GM12878 (cell line): ENCODE results near the gene CYBB. TPM values are rescaled to one million over a fixed set of nuclear protein-coding genes. Genes with fewer than 3 reads are reported as not detected.

Source experiments
- ATAC-seq: fragments of 200-7000 bp; cut with Tn5 transposase; 3 replicates; pipeline ENCODE4 v1.9.1; 2020; ENCODE audit warnings: mild to moderate bottlenecking, moderate library complexity
- BruUV-seq: library from RNA; stranded (reverse); fragments of 400-500 nt; replicated peaks from 2 replicates; lab custom pipeline; 2021; lab: Mats Ljungman, UMichigan
- CTCF ChIA-PET: fragments of 300-600 bp; sonication (Branson Sonifier 250); formaldehyde crosslinking; extraction: SDS; loops from one replicate; lab custom pipeline; 2021; ENCODE audit warnings: inconsistent platforms; lab: Yijun Ruan, JAX
- POLR2A ChIA-PET: fragments of 350-600 bp; formaldehyde crosslinking; extraction: SDS; loops from one replicate; lab custom pipeline; 2021; ENCODE audit warnings: inconsistent platforms; lab: Charles Lee
- RAD21 ChIA-PET: fragments of 300-600 bp; sonication (Branson Sonifier 250); formaldehyde crosslinking; loops from one replicate; lab custom pipeline; 2023; ENCODE audit warnings: antibody characterized with exemption; ENCODE audit not compliant: unreplicated experiment; lab: Charles Lee
- SMC1A ChIA-PET: fragments of 300-600 bp; sonication (Branson Sonifier 250); formaldehyde crosslinking; loops from one replicate; lab custom pipeline; 2023; ENCODE audit not compliant: unreplicated experiment, uncharacterized antibody; lab: Charles Lee
- DNase-seq: peaks from one replicate; pipeline ENCODE4 v3.0.0-alpha.2; 2011; ENCODE audit warnings: low read depth, low spot score
- FAIRE-seq: peaks from 3 replicates; lab custom pipeline; 2011; peaks lifted over from hg19 to GRCh38; lab: Jason Lieb, UNC
- H2AFZ ChIP-seq: 2 replicates; pipeline ENCODE4 v1.6.0; 2011; ENCODE audit warnings: low read depth, low read length, control low read depth; ENCODE audit not compliant: control insufficient read depth
- H3K27ac ChIP-seq: 2 replicates; pipeline ENCODE4 v1.5.1; 2011; ENCODE audit warnings: control low read depth; ENCODE audit not compliant: control insufficient read depth, insufficient read depth
- H3K27me3 ChIP-seq, 2 experiments: replicated peaks in 1 of 2; 2 replicates each; pipeline versions ENCODE4 v1.6.0 to v1.6.1; 2011; ENCODE audit warnings: low read length in 1 of 2; ENCODE audit not compliant: control insufficient read depth in 2 of 2, insufficient read depth in 2 of 2
- H3K36me3 ChIP-seq, 2 experiments: 2 replicates each; pipeline ENCODE4 v1.5.1; 2011; ENCODE audit warnings: low read length in 1 of 2; ENCODE audit not compliant: control insufficient read depth in 2 of 2, insufficient read depth in 2 of 2
- H3K4me1 ChIP-seq: 2 replicates; pipeline ENCODE4 v1.6.1; 2011; ENCODE audit warnings: mild to moderate bottlenecking, low read length, moderate library complexity, mixed read lengths; ENCODE audit not compliant: control insufficient read depth, insufficient read depth
- H3K4me2 ChIP-seq: 2 replicates; pipeline ENCODE4 v1.6.0; 2011; ENCODE audit warnings: control low read depth; ENCODE audit not compliant: control insufficient read depth, insufficient read depth
- H3K4me3 ChIP-seq: fragments of 200-600 bp; sonication (generic); 2 replicates; pipeline ENCODE4 v1.5.1; 2016
- H3K79me2 ChIP-seq: 2 replicates; pipeline ENCODE4 v1.6.0; 2011; ENCODE audit warnings: low read length; ENCODE audit not compliant: control insufficient read depth, insufficient read depth
- H3K9ac ChIP-seq: 2 replicates; pipeline ENCODE4 v1.8.0; 2011; ENCODE audit warnings: low read length, control low read depth, mixed read lengths; ENCODE audit not compliant: control insufficient read depth, insufficient read depth
- H3K9me3 ChIP-seq: replicated peaks from 3 replicates; pipeline ENCODE4 v1.5.1; 2011; ENCODE audit warnings: mild to moderate bottlenecking, low read length; ENCODE audit not compliant: control insufficient read depth, insufficient read depth
- H4K20me1 ChIP-seq: 2 replicates; pipeline ENCODE4 v1.6.0; 2011; ENCODE audit not compliant: control insufficient read depth, insufficient read depth
- CBFB ChIP-seq: IDR thresholded peaks from 2 replicates; pipeline ENCODE4 v1.6.1; 2016; ENCODE audit warnings: antibody characterized with exemption, low read depth
- CEBPB ChIP-seq, 2 experiments: fragments of 150-350 bp in 1 of 2; IDR thresholded peaks; 2 replicates each; pipeline ENCODE4 v1.6.1; 2012 to 2014; ENCODE audit warnings: low read depth in 2 of 2, low read length in 2 of 2, borderline replicate concordance in 1 of 2, inconsistent platforms in 1 of 2
- CREM ChIP-seq: IDR thresholded peaks from 2 replicates; pipeline ENCODE4 v1.6.1; 2014; ENCODE audit warnings: antibody characterized with exemption, low read depth
- DPF2 ChIP-seq: fragments of 450-650 bp; IDR thresholded peaks from 2 replicates; pipeline ENCODE4 v1.6.1; 2017; ENCODE audit warnings: mild to moderate bottlenecking
- ETV6 ChIP-seq, 2 experiments: fragments of 450-650 bp in 1 of 2; IDR thresholded peaks in 1 of 2; conservative IDR thresholded peaks in 1 of 2; 2 replicates each; pipeline ENCODE4 v1.6.1; 2014; ENCODE audit warnings: antibody characterized with exemption in 1 of 2, borderline replicate concordance in 1 of 2, low read depth in 1 of 2, mild to moderate bottlenecking in 1 of 2, moderate library complexity in 1 of 2
- FOXM1 ChIP-seq: IDR thresholded peaks from 2 replicates; pipeline ENCODE4 v1.6.1; 2012; ENCODE audit warnings: low read depth, mild to moderate bottlenecking, inconsistent platforms, low read length, moderate library complexity
- GABPA ChIP-seq: IDR thresholded peaks from 2 replicates; pipeline ENCODE4 v1.6.1; 2014; ENCODE audit warnings: antibody characterized with exemption, low read depth, mild to moderate bottlenecking, inconsistent platforms
- IKZF1 ChIP-seq: fragments of 450-650 bp; conservative IDR thresholded peaks from 2 replicates; pipeline ENCODE4 v1.6.1; 2017; ENCODE audit warnings: antibody characterized with exemption, mild to moderate bottlenecking
- IKZF2 ChIP-seq, 2 experiments: fragments of 450-650 bp; IDR thresholded peaks; 2 replicates each; pipeline ENCODE4 v1.6.1; 2017; ENCODE audit warnings: mild to moderate bottlenecking in 2 of 2, moderate library complexity in 2 of 2
- KLF5 ChIP-seq: fragments of 450-650 bp; IDR thresholded peaks from 2 replicates; pipeline ENCODE4 v1.6.1; 2014; ENCODE audit warnings: mild to moderate bottlenecking; ENCODE audit not compliant: partially characterized antibody
- MEF2B ChIP-seq: fragments of 450-650 bp; IDR thresholded peaks from 2 replicates; pipeline ENCODE4 v1.6.1; 2018; ENCODE audit warnings: mild to moderate bottlenecking, moderate library complexity; ENCODE audit not compliant: partially characterized antibody, poor library complexity, severe bottlenecking
- NFYB ChIP-seq: IDR thresholded peaks from 2 replicates; pipeline ENCODE4 v1.6.1; 2011; ENCODE audit warnings: low read depth, mild to moderate bottlenecking, low read length, improper control_type of control experiment, moderate library complexity; ENCODE audit not compliant: insufficient read depth
- PAX5 ChIP-seq: IDR thresholded peaks from 2 replicates; pipeline ENCODE4 v1.6.1; 2011; ENCODE audit warnings: low read depth, low read length, borderline replicate concordance
- PML ChIP-seq: IDR thresholded peaks from 2 replicates; pipeline ENCODE4 v1.6.1; 2012; ENCODE audit warnings: low read length, inconsistent platforms
- SIX5 ChIP-seq: IDR thresholded peaks from 2 replicates; pipeline ENCODE4 v1.6.1; 2011; ENCODE audit warnings: mild to moderate bottlenecking, low read depth, low read length, moderate library complexity; ENCODE audit not compliant: severe bottlenecking
- SMAD1 ChIP-seq: fragments of 450-650 bp; IDR thresholded peaks from 2 replicates; pipeline ENCODE4 v1.6.1; 2018; ENCODE audit warnings: mild to moderate bottlenecking, low read depth; ENCODE audit not compliant: partially characterized antibody
- TAF1 ChIP-seq: IDR thresholded peaks from 2 replicates; pipeline ENCODE4 v1.6.1; 2011; ENCODE audit warnings: mild to moderate bottlenecking, low read depth, low read length, borderline replicate concordance
- TARDBP ChIP-seq: IDR thresholded peaks from 2 replicates; pipeline ENCODE4 v1.6.1; 2016; ENCODE audit warnings: borderline replicate concordance
- in situ Hi-C: fragments of 300-500 bp; cut with MboI; formaldehyde crosslinking; loops from 9 replicates; pipeline ENCODE4 v1.14.3; 2018; ENCODE audit warnings: mixed read lengths
- intact Hi-C: fragments of 100-400 bp; cut with micrococcal nuclease; formaldehyde crosslinking; loops from one replicate; pipeline ENCODE4 v1.14.2; 2022; ENCODE audit not compliant: unreplicated experiment
- polyA plus RNA-seq, 11 experiments: library from polyadenylated mRNA; depleted of rRNA in 4 of 11; unstranded in 6 of 11; stranded (reverse) in 5 of 11; fragments of >200 nt; fragmentation: Nextera tagmentation in 4 of 11; fragmentation: Illumina TruSeq in 1 of 11; extraction: Ambion mirVana in 4 of 11; extraction: Trizol in 1 of 11; gene quantifications; 1 replicate in 1 of 11; 2 replicates in 10 of 11; pipeline versions ENCODE4 v1.2.1 to v1.2.3, GENCODE V29; 2011 to 2016; ENCODE audit warnings: inconsistent platforms in 2 of 11, missing spikeins in 2 of 11, low read depth in 1 of 11
- total RNA-seq, 4 experiments: library from RNA; depleted of rRNA in 3 of 4; stranded (reverse); fragments of >200 nt in 3 of 4; fragmentation: Illumina TruSeq in 1 of 4; extraction: Trizol in 1 of 4; gene quantifications; 2 replicates each; pipeline versions ENCODE4 v1.2.1 to v1.2.3, GENCODE V29; 2013 to 2021
- TF ChIP-seq, protein P1 (sequence below): IDR thresholded peaks from 2 replicates; pipeline ENCODE4 v1.6.1; 2012; ENCODE audit warnings: low read length, inconsistent platforms
- TF ChIP-seq, protein P2 (sequence below): fragments of 450-650 bp; IDR thresholded peaks from 2 replicates; pipeline ENCODE4 v1.6.1; 2017; ENCODE audit warnings: mild to moderate bottlenecking, moderate library complexity

CYBB gene
- total and polyA plus RNA-seq, 10 of the 15 experiments (the other 5 are each of a cell fraction or from before 2014, with no cell fraction given): 6.2 to 73.9 (median 24.8) TPM

DNA sequence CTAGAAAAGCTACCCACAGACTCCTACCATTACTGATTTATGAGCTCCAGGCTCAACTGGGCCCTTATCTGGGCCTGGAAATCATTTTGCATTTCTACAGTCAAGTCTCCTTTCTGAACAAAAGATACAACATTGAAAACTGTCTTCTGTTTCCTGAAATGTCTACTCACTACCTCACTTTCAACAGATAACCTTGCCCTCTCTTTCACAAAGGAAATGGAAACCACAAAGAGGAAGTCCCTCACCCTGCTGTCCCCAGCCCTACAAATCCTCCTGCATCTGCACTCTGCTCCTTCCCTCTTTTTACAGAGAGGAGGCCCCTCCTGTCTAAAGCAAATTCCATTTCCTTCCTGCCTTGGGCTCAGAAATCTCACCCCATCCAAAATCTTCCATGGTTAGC, 24.8 kb upstream of the CYBB start:
- ChIA-PET POLR2A (interaction anchor here (0.6 to 2.6 kb wide), 3 partner anchors 8 to 1048 kb away, joined by 3 to 13 read pairs (median 3); no protein-coding TSS in a partner anchor), RAD21 (interaction anchor here (1.0 to 3.3 kb wide), 9 partner anchors 9 to 70 kb away, joined by 3 to 22 read pairs (median 4); partner anchors contain the start of gene CYBB), SMC1A (interaction anchor here (0.7 to 4.6 kb wide), 7 partner anchors 9 to 69 kb away, joined by 3 to 72 read pairs (median 17); partner anchors contain the start of gene CYBB), CTCF (interaction anchor here (0.8 to 6.1 kb wide), 7 partner anchors 9 to 60 kb away, joined by 3 to 43 read pairs (median 6); no protein-coding TSS in a partner anchor)
- no TSS peak for BruUV-seq
- H3K4me3 ChIP-seq: peak overlapping the region; percentile 10; the same call in 1 of the 2 replicates
- H3K27me3 ChIP-seq: no peaks in the 10 kb centered on the region
- H3K79me2 ChIP-seq: no peaks in the 10 kb centered on the region
- ATAC-seq (peak; percentile 92), DNase-seq (peak; percentile 67), FAIRE-seq (peak; percentile 52)
- intact Hi-C loops: loop anchor here (2.0 kb wide), 2 partner anchors 32 to 60 kb away; no protein-coding TSS in a partner anchor
- no peaks in the 10 kb centered on the region for H3K9me3 ChIP-seq
- no peaks in the 10 kb centered on the region for H3K36me3 ChIP-seq
- no peaks in the 10 kb centered on the region for H4K20me1 ChIP-seq
- in situ Hi-C loops: no loop called here
- H3K4me2 ChIP-seq: peak overlapping the region; percentile 31
- H3K27ac ChIP-seq: peak overlapping the region; percentile 87
- peaks cover 32% of the 10 kb centered on the region for H3K4me1 ChIP-seq
- H3K9ac ChIP-seq: peak overlapping the region; percentile 52
- no peak overlapping the region for H2AFZ ChIP-seq
- TF ChIP-seq IKZF2 (IDR thresholded peaks at IDR 0.05): peak; percentile 76 to 84
- peak; percentile 65; the same call in 1 of the 2 replicates for TF ChIP-seq FOXM1
- peak; percentile 44; the same call in 1 of the 2 replicates for TF ChIP-seq GABPA
- TF ChIP-seq, protein P1, sequence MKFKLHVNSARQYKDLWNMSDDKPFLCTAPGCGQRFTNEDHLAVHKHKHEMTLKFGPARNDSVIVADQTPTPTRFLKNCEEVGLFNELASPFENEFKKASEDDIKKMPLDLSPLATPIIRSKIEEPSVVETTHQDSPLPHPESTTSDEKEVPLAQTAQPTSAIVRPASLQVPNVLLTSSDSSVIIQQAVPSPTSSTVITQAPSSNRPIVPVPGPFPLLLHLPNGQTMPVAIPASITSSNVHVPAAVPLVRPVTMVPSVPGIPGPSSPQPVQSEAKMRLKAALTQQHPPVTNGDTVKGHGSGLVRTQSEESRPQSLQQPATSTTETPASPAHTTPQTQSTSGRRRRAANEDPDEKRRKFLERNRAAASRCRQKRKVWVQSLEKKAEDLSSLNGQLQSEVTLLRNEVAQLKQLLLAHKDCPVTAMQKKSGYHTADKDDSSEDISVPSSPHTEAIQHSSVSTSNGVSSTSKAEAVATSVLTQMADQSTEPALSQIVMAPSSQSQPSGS: peak; percentile 76
- TF ChIP-seq, protein P2, sequence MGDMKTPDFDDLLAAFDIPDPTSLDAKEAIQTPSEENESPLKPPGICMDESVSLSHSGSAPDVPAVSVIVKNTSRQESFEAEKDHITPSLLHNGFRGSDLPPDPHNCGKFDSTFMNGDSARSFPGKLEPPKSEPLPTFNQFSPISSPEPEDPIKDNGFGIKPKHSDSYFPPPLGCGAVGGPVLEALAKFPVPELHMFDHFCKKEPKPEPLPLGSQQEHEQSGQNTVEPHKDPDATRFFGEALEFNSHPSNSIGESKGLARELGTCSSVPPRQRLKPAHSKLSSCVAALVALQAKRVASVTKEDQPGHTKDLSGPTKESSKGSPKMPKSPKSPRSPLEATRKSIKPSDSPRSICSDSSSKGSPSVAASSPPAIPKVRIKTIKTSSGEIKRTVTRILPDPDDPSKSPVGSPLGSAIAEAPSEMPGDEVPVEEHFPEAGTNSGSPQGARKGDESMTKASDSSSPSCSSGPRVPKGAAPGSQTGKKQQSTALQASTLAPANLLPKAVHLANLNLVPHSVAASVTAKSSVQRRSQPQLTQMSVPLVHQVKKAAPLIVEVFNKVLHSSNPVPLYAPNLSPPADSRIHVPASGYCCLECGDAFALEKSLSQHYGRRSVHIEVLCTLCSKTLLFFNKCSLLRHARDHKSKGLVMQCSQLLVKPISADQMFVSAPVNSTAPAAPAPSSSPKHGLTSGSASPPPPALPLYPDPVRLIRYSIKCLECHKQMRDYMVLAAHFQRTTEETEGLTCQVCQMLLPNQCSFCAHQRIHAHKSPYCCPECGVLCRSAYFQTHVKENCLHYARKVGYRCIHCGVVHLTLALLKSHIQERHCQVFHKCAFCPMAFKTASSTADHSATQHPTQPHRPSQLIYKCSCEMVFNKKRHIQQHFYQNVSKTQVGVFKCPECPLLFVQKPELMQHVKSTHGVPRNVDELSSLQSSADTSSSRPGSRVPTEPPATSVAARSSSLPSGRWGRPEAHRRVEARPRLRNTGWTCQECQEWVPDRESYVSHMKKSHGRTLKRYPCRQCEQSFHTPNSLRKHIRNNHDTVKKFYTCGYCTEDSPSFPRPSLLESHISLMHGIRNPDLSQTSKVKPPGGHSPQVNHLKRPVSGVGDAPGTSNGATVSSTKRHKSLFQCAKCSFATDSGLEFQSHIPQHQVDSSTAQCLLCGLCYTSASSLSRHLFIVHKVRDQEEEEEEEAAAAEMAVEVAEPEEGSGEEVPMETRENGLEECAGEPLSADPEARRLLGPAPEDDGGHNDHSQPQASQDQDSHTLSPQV: no peak
- TF ChIP-seq TARDBP: no peak
- TF ChIP-seq DPF2: peak; percentile 83; the same call in 1 of the 2 replicates
- no peak for TF ChIP-seq NFYB
- no peak for TF ChIP-seq PAX5
- no peak for TF ChIP-seq SIX5
- TF ChIP-seq SMAD1: no peak
- 0 out of 2 replicates have a peak, but pooled peaks have one; percentile 66 for TF ChIP-seq CBFB
- no peak for TF ChIP-seq PML
- TF ChIP-seq CEBPB (IDR thresholded peaks at IDR 0.05; ENCODE audit: borderline replicate concordance in 1 of 2, low read depth in 2 of 2, low read length in 2 of 2): peak in 1 of 2 experiments; percentile 51; a peak in 1 of 4 replicates
- TF ChIP-seq TAF1: no peak
- peak in 1 of 2 experiments; percentile 97; a peak in 2 of 4 replicates for TF ChIP-seq ETV6 (conservative IDR thresholded peaks at IDR 0.05 in 1 of 2, IDR thresholded peaks at IDR 0.05 in 1 of 2; ENCODE audit: borderline replicate concordance in 1 of 2, low read depth in 1 of 2)
- peak; percentile 82 for TF ChIP-seq IKZF1
- TF ChIP-seq MEF2B: peak; percentile 23
- no peak for TF ChIP-seq KLF5
- TF ChIP-seq CREM: 0 out of 2 replicates have a peak, but pooled peaks have one; percentile 27
